Renal cortex interstitium (tissue), 11 donors: ENCODE measurements around the gene AARS2. TPM values are rescaled to one million over a fixed set of nuclear protein-coding genes. Genes with fewer than 3 reads are reported as not detected.
A peak's percentile ranks its signal among the peaks of the same experiment; 100 is the strongest.

Source experiments
- DNase-seq, 11 donors: peaks; one replicate each; pipeline ENCODE4 v3.0.0-alpha.2; 2013; ENCODE audit warnings: low read depth in 9 of 11, low spot score in 4 of 11; ENCODE audit errors: extremely low read depth in 1 of 11
- polyA plus RNA-seq, 3 donors: library from polyadenylated mRNA; unstranded; fragments of 120-200 nt; gene quantifications; one replicate each; pipeline ENCODE4 v1.2.1, GENCODE V29; 2013; ENCODE audit not compliant: insufficient read length in 3 of 3

AARS2 gene
- polyA plus RNA-seq, 3 donors = 13.1 to 19.7 (median 19.2) TPM

DNA sequence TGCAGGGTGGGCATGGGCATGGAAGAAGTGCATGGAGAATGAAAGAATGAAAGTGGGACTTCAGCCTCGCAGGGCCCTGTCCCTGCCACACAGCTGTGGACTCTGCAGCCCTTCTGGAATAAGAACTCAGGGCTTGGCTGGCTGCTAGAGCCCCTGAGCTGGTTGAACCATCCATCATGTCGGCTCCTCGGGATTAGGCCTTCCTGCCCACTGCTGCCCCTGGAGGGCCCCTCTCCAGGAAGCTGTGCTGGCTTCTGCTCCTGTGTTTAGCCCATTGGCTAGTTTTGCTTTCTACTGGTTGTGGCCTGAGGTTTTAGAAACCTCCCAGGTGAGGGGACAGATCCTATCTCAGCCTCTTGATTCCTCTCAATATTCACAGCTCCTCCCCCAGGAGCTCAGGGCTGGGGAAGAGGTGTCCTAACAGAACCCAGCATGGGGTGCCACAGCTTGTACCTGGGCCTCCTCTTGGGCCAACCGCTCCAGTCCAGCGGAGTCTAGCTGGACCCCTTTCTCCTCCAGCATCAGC lies 7.9 kb downstream of the AARS2 start:
- no peak for DNase-seq

DNA sequence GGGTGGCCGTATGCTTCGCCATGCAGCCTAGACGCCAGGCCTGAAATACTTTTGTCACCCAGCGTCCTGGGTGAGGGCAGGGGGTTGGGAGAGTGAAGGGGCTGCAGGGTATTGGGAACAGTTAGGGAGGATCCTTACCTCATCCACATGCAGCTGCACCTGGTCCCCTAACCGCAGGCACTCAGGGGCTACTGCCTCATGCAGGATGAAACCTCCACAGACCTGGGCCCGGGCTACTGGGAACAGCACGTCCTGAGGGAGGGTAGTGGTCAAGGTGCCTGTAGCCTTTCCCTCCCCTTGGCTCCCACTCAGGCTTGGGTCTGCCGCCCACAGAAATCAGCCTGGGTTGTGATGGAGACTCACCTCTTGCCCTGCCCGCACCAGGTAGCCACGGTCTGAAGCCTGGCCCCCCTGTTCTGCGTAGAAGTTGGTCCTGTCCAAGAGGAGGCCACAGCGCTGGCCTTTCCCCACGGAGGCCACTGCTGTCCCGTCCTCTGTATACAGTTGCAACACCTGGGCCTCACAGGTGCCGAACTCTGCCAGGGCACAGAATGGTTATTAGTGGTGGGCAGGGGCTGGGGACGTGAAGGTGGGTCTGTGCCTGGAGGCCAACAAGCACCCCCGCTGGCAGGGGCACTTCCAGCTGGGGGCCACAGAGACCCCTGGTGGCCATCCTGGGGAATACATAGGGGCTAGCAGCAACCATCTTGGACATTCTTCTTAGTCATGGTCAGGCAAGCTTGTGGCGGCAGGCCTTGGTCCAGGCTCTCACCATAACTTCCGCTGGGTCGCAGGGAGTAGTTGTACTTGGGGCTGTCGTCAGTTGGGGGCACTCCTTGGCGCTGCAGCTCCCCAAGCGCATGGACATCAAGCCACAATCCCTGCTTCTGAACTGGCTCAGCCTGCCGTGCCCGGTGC lies 8.6 kb downstream of the AARS2 start:
- no peak for DNase-seq

DNA sequence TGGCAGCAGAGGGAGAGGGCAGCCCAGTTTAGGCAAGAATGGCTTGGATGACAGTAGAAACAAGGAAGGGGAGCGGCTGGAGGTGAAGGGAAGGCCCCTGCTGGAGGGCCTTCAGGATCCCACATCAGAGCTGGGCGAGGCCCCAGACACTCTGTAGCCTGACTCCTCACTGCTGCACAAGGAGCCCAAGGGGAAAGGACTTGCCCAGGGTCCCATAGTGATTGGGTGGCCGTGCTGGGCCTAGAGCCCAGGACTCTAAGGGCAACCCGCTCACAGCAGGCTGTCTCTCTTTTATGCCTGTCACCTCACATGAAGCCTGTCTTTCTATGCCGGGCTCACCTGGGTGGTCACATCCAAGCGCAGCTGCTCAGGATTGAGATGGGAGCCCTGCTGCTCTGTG lies 9.3 kb downstream of the AARS2 start:
- DNase-seq = no peak

DNA sequence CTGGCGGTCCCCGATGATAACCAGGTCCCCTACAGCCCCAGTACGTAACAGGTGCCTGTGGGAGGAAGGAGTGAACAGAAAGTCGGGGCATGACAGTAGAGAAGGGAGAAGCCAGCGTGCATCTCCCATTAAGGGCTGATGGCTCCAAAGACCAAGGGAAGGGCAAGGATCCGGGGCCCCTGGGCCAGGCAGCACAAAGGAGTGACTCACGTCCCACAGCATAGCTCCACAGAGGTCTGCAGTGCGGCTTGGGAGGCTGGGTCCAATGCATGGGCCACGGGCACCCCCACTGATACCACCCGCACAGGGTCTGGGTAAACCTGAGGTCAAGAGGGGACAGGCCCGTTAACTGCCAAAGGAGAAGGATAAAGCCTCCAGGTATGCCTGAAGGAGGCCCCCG lies 10.3 kb downstream of the AARS2 start:
- DNase-seq = no peak

DNA sequence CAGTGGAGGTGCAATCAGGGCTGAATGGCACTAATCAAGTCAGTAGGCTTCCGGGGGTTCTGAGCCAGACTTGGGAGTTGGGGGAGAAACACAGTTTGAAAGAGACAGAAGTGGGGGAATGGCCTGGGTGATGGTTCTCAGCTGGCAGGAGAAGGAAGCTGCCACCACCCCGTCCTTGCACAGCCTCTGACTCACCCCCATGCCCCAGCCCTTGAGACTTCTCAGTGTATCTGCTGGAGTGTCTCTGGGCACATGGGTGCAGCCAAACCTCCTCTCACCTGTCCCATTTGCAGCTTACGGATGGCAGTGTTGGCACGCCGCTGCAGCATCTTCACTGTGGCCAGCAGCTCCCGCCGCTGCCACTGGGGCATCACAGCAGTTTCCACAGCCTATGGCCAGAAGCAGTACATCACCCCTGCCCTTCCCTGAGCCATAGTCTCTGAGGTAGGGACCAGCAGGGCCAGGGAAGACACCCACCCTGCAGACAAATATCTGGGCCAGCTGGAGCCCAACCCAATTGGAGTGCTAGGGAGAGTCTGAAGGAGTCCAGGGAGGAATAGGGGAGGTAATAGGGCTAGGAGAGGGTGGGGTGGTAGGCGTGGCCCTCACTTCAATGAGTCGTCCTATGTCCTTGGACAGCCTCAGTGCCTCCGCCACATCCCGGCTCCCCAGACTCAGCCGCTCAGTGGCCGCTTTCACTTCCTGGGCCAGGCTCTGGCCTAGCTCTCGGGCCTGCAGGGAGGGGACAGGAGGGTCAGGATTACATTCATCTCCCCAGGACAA lies 11.2 kb downstream of the AARS2 start:
- DNase-seq = no peak

DNA sequence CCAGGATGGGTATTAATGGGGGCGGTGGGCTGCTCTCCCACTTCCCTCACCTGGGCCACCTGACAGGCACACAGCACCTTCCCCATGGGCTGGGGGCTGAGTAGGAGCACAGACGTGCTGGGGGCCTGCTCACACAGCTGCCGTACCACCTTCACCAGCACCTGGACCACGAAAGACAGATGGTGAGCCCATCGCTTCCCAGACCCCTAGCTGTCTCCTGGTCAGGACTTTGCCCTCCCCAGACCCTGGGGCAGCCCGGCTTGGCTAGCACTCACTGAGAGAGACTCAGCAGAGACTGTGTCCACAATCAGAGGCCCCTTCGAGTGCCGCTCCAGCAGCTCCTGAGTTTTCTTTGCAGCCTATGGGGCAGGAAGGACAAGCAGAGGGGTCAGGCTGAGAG lies 12.0 kb downstream of the AARS2 start:
- no peak for DNase-seq

DNA sequence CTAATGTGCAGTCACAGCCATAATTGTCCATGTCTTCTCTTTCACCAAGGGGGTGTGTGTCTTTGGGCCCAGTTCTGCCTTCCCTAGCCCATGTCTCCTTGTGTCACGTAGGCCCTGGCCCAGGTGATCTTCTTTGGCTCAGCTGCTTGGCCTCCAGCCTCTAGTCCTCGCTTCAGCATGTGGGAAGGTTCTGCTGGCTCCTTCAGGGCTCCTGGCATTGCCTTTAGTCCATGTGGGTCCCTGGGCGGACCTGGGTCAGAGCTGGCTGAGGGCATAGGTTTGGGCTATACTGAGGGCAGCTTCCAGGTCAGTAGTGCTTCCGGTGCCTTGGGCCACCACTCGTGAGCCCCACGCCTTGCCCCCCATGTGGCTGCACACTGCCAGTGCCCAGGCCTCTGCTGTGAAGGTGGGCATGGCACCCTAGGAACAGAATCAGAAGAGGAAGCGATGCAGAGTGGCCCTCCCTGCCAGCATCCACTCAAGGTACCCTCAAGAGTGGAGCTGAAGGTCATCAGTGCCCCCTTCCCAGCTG lies 12.8 kb downstream of the AARS2 start:
- DNase-seq = no peak

DNA sequence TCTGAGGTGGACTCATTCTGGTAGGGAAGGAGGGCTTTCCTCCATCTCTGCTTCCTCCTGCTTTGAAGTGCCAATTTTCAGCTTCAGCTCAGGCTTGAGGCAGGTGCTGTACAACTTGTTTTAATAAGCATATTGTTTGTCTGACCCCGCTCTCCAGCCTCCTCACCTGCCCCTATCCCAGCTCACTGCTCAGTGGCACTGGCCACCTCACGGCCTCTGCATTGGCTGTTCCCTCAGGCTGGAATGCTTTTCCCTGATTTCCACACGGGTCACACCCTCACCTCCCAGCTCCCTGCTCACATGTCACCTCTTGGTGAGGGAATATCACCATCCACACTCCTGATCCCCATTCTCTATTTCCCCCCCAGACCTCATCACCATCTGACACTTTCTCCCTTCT lies 14.3 kb downstream of the AARS2 start:
- no peak for DNase-seq

DNA sequence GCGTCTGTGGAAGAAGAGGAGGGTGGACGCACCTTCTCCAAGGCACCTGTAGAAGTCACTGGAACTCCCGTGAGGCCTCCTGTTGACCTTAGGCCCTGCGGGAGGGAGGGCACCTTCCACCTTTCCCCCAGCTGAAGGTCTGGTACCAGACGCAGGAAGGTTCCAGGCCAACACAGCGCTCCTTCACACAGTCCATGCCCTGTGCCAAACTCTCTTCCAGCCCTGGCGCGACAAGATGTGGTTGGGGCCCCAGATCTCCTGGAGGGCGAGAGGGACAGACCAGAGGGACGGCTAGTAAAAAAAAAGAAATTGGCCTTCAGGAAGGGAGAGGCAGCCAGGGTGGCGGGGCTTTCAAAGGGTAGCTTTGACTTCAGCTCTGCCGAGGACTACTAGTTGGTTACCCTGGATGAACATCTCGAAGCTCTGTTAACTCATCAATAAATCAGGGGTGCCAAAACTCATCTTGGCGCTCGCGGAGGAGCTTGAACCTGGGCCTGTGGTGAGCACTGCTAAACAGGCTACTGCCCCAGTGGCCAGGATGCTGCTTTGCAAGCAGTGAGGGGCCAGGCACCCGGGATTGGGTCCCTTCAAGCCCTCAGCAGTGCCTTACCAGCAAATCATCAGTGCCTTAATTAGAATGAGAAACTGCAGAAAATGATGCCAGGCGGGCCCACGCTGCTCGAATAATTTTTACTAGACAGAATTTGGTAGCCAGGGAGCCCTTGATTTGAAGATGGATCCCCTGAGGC lies 14.9 kb downstream of the AARS2 start:
- DNase-seq = no peak

DNA sequence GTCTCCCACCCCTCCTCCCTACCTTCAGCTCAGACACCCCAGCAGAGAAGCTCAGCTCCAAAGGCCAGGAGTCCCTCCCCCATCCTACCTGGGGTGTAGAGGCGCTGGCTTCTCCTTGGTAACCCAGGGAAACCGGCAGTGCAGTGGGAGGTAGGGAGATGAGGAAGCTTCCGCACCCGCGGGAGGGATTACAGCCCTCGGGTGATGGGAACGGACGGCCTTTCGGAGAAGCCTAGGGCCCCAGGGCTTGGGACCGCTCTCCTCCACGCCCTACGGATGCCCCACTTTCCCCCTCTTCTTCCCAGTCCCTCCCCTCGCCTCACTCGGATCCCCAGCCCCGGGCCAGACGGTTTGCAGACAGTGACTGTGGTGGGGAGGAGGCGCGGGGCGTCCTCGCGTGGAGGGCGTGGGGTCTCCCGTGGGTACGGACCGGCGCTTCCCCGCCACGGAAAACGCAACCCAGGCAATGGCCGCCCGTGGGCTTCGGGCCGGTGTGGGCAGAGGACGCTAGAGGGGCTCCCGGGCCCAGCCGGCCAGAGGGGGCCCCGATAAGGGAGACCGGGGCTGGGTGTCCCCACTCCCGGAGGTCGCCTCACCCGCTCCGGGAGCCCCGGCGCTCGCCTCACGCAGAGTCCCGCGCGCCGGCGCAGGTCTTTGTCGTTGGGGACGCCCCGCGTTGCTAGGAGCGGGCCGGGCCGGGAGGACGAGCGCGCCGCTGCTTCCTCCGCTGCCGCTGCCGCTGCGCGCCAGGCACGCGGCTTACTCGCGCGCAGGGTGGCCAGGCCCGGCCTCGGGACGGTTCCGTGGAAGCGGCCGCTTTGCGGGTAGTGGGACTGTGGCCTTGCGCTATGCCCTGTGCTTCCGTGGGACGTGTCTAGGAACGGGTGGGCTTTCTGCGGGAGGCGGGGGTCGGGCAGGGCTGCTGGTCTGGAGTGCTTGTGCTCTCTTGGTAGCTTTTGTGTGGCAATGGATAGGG lies 15.8 kb downstream of the AARS2 start:
- peak in 5 of 11 donors; percentile 34 to 50 (median 43) for DNase-seq

DNA sequence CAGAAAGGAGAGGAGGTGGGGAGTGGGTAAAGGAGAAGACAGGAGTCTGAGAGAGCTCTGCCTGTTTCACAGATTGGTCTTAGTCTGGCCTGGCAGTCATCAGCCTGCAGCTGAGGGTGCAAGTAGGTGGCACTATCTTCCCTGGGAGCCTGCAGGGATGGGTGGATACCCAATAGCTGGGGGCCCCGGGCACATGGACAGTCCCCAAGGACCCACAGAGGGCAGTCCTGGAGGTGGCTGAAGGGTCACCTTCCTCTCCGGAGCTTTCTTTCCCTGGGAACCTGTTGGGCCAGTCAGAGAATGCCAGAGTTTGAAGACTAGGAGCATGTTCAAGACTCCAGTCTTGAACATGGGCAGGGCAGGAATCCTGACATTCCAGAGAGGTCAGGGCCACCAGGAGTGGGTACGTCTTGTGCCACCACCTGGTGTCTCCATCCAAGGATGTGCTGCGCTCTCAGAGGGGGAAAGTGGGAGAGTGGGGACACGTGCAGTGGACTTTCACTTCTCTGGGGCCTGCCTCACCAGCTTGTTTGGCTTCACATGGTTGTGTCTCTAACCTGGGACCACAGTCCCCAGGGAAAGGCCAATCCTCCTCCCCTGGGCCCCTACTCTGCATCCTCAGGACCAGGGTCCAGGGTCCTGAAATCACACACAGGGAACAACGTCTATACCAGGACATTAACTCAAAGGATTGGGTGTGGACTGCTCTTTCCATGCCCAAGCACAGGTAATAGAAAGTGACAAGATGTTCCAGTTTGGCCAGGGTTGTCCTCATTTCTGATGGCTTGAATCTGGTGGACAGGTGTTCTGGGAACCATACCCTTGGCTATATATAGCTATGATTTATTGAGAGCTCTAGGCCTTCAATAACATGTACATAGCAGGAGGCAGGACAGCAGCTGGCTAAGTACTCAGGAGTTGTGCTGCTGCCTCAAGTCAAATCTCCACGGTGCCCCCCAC lies 18.0 kb downstream of the AARS2 start:
- DNase-seq = no peak

DNA sequence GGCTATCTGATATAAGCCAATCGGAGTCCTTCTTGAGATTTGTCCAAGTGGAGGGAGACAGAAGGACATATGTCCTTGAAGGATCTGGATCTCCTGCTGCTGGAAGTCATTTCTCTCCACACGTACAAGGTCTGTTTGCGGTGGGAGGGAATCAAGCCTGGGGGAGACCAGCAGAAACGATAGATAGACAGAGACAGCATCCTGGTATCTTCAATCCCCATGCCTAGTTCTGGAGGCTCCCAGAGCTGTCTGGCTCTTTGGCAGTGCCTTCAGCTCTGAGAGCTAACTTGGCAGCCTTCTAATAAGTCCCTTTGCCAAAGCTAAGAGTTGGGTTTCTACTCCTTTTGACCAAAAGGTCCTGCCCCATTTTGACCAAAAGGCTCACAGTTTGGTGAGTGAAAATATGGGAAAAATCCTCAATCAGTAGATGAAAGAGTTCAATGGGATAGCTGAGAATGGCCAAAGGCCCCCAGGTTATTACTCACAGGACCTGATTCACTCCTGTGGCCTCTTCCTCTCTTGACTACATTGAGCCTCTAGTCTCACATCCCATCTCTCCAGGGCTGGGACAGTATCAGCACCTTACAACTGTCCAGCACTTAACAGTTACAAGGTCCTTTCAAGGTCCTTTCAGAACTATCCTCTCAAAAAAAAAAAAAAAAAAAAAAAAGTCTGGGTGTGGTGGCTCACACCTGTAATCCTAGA lies 20.3 kb downstream of the AARS2 start:
- no peak for DNase-seq

DNA sequence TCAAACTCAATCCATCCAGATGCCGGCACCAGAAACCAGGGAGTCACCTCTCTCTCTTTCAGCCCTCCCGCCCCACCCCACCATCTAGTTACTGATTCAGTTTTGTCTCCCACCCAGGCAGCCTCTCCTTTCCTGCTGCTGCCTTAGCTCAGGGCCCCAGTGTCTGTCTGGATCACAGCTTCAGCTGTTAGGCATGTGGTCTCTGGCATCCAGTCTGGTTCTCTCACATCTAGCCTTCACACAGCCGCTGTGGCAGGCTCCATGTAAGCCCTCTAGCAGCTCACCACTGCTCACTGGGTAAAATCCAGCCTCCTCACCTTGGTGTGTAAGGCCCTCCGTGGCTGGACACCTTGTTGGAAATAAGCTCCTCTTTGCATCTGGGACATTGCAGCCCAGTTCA lies 21.3 kb downstream of the AARS2 start:
- no peak for DNase-seq

DNA sequence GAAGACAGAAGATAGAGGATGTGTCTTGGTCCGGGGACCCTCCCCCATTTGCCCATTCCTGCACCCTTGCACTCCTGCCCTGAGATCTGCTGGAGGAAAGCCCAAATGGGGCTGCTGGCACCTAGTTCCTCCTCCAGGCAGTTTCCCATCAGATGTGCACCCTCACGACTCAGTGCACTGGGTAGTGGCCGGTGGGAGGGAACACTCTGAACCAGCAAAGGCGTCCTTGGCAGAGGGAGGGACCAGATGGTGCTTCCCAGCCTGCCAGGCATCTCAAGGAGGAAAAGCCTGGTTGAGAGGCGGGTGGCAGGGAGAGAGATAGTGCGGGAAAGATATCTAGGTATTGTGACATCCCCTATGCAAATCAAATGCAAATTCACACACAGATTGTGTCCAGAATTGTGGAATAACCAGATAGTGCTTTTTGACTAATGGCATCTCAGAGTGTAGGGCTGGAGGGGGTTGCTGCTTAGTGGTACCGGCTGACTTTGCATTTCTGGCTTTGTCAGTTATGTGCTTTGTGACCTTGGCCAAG lies 23.4 kb downstream of the AARS2 start:
- no peak for DNase-seq

DNA sequence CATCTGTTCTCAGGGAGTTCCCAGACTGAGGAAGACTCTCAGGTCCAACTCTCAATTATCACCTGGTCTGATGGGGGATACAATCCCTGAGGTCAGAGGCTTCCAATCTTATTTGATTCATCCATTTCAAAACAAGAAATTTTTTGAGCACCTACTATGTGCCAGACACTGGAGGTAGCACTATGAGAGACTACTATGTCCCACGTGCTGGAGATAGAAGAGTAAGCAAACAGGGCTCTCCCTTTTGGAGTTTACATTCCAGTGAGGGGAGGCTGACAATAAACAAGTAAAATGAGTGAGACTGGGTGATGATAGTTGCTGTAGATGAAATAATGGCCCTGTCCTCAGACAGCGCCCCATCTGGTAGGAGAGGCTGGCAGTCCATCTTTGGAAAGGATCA lies 26.4 kb downstream of the AARS2 start:
- DNase-seq = no peak

DNA sequence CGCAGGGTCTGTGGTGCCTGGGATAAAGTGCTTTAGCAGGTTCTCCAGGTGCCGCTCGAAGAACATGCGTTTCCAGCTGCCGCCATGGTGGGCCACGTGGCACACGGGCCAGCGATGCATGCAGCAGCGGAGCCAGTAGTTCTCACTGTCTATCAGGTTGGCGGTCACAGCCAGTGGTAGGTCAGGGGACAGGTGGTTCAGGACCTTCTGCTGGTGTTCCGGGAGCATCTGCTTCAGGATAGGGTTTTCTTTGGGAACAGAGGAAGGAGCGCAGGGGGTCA lies 26.9 kb downstream of the AARS2 start:
- DNase-seq = no peak
